C4-2B (cell line): ENCODE measurements around the gene HS3ST2.

Experiments
- ZFX ChIP-seq: fragments of 450-650 bp; IDR thresholded peaks from 2 replicates; pipeline ENCODE4 v1.6.1; 2017
- TF ChIP-seq, protein P1 (sequence below): fragments of 450-650 bp; conservative IDR thresholded peaks from 2 replicates; pipeline ENCODE4 v1.5.1; 2017; ENCODE audit warnings: mild to moderate bottlenecking

DNA sequence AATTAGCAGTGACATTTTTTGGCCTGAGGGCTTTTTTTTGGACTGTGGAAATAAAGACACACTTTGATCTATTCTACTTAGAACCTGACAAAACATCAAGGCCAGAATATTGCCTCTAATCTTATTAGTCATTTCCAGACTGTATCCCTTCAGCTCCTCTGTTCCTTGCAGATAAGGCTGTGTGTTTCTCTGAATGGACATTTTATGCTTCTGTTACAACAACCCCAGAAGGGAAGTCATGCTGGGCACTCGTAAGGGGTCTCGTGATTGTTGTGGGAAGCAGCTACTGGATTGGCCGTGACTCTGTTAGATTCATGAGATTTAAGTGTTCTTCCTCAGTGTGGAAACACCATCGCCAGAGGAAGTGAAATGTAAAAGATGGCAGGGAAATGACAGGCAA is 31.6 kb upstream of the HS3ST2 start:
- TF ChIP-seq, protein P1, sequence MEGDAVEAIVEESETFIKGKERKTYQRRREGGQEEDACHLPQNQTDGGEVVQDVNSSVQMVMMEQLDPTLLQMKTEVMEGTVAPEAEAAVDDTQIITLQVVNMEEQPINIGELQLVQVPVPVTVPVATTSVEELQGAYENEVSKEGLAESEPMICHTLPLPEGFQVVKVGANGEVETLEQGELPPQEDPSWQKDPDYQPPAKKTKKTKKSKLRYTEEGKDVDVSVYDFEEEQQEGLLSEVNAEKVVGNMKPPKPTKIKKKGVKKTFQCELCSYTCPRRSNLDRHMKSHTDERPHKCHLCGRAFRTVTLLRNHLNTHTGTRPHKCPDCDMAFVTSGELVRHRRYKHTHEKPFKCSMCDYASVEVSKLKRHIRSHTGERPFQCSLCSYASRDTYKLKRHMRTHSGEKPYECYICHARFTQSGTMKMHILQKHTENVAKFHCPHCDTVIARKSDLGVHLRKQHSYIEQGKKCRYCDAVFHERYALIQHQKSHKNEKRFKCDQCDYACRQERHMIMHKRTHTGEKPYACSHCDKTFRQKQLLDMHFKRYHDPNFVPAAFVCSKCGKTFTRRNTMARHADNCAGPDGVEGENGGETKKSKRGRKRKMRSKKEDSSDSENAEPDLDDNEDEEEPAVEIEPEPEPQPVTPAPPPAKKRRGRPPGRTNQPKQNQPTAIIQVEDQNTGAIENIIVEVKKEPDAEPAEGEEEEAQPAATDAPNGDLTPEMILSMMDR = no peak
- TF ChIP-seq ZFX = no peak
